Skeletal muscle cell (primary cell): ENCODE results near the gene FBN3.

Experiments
- DNase-seq: peaks from one replicate; pipeline ENCODE4 v3.0.0-alpha.2; 2010; ENCODE audit warnings: low read depth
- H3K4me3 ChIP-seq: 2 replicates; pipeline ENCODE4 v1.5.1; 2011; ENCODE audit warnings: low read depth, mild to moderate bottlenecking, control low read depth, low read length, moderate library complexity

FBN3 gene

DNA sequence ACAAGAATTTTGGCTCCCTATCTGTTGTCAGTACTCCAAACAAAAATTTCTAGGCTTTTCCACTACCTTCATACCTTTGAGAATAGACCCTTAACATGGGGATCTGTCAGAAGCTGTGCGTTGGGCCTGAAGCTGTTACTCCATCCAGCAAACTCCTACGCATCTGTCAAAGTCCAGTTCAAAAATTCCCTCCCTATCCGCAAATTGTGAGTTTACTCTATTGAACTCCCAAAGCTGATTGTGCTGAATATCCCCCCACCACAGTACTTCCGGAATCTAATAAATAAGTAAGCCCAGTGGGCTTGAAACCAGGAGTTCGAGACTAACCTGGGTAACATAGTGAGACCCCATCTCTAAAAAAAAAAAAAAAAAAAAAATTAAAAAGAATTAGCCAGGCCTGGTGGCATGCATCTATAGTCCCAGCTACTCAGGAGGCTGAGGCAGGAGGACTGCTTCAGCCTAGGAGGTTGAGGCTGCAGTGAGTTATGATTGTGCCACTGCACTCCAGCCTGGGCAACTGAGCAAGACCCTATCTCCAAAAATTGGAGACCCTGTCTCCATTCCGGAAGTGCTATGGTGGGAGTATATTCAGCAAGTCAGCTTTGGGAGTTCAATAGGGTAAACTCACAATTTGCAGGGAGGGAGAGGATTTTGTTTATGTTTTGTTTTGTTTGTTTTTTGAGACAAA, 930 bp upstream of the FBN3 start:
- no peak overlapping the region for H3K4me3 ChIP-seq
- DNase-seq = no peak

DNA sequence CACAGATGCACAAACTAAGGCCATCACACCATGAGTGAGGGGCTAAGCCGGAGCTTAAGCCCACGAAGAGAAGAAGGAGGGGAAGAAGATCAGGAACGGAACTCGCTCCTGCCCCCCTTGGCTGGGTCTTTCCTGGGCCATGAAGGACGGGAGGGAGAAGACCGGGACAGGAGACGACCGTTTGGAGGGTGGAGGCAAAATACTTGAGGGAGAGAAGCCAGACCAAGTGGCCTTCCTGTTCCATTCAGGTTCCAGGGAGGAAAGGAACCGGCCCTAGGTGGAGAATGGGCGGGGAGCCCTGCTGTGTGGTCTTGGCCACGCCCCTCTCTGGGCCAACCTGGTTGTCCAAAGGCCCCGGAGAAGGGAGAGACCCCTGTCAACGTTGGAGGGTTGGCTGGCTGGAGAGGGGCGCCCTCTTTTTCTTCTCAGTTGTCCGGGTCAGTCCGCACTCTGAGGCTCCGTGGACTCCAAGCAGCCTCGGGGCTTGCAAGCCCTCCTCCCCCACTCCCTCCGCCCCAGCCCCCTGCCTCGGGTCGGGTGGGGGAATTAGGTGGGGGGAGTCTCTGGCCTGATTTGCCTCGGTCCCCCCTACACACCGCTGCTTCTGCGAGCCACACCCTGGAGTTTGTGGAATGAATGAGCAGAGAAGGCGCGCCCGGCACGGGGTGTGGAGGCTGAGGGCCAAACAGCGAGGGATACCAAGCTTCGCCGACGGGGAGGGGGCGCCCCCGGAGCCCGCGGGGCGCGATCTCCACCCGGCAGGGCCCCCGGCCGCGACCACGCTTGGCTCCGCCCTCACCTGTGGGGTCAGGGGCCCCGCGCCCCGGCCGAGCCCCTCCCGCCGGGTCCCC, 757 bp downstream of the FBN3 start:
- H3K4me3 ChIP-seq = no peak overlapping the region
- no peak for DNase-seq

DNA sequence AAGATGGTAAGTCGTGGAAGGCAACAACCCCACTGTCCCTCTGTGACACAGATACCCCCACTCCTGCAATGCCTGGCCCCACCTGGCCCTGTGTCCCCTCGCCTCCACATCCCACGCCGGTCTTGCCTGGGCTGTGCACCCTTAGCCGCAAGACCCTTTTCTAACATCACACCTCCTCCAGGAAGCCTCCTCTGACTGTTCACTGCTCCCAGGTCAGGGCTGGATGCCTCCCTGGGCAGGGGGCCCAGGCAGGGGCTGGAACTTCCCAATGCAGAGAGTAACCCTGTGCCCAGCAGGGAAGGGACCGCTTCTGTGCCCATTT, 1.3 kb downstream of the FBN3 start:
- no peak overlapping the region for H3K4me3 ChIP-seq
- no peak for DNase-seq

DNA sequence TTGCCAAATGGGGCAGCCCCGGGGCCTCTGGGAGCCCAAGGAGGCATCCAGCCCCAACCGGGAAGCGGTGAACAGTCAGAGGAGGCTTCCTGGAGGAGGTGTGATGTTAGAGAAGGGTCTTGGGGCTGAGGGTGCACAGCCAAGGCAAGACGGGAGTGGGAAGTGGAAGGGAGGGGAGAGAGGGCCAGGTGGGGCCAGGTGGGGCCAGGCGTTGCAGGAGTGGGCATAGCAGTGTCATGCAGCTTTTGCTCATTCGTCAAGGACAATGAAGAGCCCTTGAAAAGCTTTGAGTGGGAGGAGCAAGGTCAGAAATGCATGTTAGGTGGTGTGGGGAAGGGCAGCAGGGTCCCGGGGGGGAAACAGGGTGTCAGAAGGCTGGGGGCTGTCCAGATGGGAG, 1.8 kb downstream of the FBN3 start:
- DNase-seq = no peak
- H3K4me3 ChIP-seq = no peak overlapping the region

DNA sequence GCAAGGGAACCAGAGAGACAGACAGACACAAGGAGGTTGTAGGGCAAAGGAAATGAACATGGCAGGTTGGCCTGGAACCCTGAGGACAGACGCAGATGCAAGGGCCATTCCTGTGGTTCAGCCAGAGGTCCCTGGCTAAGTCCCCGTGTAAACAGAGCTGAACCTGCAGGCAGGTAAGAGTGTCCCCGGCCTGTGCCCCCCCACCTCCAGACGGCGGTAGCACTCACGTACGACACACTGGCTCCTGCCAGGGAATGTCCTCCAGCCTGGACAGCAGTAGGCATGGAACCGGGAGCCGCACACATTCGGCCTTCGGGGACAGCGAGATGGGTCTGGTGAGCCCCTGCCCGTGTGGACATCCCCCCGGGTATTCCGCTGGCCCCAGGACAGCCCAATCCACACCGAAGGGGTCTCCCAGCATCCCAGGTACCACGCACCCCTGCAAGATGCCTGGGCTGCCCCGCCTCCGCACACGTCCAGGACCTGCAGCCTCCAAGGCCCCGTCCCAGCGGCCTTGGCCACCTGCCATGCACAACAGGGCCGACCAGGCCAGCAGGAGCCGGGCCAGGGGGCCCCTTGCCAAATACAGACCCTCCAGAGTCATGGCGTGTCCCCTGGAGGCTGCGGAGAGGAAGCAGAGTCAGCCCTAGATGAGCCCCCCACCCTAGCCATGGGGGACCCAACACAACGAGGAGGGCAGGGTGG, 2.4 kb downstream of the FBN3 start:
- H3K4me3 ChIP-seq = no peak overlapping the region
- no peak for DNase-seq

DNA sequence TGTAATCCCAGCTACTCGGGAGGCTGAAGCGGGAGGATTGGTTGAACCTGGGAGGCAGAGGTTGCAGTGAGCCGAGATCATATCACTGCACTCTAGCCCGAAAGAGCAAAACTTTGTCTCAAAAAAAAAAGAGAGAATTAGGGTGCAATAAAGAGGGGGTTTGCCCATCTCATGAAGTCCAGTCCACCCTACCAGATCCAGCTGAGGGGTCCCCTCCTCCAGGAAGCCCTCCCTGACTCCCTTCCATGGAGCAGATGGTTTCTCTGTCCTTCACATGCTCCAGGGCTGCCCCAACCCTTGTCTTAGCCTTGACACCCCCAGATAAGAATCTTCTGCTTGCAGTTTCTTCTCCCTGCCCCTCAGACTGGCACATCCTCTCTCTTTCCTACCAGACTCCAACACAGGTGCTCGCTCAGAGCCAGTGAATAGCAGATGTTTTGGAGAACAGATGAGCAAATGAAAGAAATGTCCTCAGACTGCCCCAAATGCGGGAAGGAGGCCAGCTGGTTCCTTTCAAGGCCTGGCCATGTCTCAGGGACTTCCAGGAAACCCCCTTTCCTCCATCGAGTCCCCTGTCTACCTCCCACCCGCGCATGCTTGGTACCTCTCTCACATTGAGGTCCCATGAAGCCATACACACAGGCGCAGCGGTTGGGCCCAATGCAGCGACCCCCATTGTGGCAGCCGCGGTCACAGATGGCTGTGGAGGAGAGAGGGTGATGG, 5.0 kb downstream of the FBN3 start:
- DNase-seq = no peak
- H3K4me3 ChIP-seq = no peak overlapping the region

DNA sequence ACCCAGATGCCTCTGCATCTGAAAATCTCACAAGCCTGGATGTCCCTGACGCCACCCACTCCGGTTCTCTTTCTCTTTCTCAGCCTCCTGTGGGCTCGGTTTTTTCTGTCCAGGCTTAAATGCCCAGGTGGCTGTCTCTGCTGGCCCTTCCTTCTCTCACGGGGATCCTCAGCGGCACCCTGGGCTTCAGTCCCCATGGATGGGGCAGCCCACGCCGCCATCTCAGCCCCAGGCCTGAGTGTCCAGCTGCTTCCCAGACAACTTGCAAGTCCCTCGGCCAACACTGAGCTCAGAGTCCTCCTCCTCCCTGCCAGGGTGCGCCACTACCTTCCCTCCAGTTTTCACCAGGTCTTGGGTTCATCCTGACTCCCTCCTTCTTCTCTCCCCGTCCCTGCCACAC, 6.4 kb downstream of the FBN3 start:
- no peak for DNase-seq
- H3K4me3 ChIP-seq = no peak overlapping the region

DNA sequence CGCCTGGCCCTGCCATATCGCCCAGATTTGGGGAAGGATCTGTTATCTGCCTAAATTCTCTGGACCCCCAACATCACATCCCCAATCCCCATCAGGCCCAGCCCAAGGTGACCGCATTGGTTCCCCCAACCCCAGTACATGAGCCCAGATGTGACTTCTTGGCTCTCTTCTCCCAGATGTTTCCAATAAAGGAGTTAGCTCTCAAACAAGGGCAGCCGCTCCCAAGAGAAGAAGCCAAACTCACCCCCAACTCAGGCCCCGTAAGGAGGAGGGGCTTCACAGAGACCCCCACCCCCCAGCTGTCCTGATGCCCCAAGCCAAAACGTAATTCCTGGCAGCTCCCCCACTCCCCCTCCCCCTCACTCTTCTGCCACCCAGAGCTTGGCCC, 6.9 kb downstream of the FBN3 start:
- no peak overlapping the region for H3K4me3 ChIP-seq
- DNase-seq = no peak

DNA sequence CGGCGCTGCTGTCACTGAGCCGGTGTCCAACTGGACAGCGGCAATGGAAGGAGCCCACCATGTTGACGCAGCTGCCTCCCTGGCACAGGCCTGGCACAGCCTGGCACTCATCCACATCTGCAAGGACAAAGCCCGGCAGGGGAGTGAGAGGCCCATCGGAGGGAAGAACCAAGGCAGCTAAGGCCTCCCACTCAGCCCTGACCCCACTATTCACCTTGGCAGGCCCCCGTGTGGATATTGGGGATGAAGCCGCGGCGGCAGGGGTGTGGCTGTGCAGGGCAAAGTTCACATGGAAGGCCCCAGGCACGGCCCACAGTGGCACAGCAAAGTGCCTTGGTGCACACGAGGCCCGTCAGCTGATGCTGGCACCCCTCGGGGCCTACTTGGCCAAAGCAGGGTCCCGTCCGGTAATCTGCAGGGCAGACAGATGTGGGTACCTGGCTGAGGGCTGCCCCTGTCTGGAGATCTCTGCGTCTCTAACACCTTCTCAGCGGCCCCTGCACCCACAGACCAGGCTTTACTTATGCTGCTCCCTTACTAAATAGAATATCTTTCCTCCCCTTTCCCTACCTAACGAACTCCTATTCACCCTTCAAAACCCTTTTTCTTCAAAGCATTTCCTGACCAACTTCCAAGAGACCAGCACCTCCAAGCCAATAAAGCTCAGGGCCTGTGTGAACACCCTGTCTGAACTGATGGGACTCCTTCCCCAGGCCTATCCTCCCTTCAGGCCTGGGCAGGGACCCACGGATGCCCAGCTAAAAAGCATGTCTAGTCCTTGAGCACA, 7.5 kb downstream of the FBN3 start:
- DNase-seq = no peak
- no peak overlapping the region for H3K4me3 ChIP-seq

DNA sequence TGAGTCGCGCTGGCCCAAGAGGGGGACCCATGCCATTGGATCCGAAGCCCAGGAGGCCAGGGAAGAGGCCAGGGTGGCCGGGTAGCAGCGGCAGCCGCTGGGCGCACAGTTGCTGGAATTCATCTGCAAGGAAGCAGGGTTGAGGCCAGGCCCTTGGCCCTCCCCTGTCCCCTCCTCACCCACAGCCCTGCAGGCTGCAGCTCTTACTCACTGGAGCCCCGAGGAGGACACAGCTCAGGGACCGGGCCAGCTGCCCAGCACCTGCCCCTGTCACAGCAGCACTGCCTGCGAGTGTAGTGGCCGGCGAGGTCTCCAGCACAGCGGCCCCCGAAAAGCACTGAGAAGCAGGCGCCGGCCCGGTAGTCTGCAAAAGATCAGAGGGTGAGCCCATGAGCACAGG, 11.2 kb downstream of the FBN3 start:
- no peak for DNase-seq
- H3K4me3 ChIP-seq = no peak overlapping the region

DNA sequence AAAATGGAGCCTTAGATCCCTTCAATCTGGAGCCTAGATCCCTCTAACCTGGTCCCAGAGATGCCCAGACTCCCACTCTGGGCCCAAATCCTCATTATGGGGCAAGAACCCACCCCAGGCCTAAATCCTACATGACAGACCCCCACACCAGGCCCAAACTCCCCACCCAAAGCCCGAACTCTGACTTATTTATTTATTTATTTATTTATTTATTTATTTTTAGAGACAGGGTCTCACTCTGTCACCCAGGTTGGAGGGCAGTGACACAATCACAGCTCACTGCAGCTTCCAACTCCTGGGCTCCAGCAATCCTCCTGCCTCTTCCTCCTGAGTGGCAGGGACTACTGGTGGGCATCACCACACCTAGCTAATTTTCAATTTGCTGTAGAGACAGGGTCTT, 12.0 kb downstream of the FBN3 start:
- H3K4me3 ChIP-seq = no peak overlapping the region
- no peak for DNase-seq

DNA sequence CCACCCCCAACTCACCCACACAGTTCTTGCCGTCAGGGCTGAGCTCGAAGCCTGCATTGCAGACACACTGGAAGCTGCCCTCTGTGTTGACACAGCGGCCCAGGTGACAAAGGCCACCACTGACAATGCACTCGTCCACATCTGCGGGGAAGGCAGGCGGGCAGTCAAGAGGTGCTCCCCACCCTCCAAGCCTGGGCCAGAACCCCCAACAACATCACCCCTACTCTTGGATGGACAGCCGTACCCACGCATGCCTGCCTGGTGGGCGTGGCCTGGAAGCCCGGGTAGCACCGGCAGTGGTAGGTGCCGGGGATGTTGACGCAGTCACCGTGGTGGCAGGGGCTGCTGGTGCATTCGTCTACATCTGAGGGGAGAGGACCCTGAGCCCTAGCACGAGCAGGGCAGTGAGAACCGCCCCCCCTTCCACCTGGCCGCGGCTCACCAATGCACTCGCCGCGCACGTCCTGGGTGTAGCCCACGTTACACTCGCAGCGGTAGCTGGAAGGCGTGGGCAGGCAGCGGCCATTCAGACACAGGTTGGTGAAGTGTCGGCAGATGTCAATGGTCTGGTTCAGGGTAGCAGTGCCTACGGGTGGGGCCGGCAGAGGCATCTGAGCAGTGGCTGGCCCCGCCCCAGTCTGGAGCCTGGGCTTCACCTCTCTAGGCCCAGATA, 13.3 kb downstream of the FBN3 start:
- no peak for DNase-seq
- H3K4me3 ChIP-seq = no peak overlapping the region

DNA sequence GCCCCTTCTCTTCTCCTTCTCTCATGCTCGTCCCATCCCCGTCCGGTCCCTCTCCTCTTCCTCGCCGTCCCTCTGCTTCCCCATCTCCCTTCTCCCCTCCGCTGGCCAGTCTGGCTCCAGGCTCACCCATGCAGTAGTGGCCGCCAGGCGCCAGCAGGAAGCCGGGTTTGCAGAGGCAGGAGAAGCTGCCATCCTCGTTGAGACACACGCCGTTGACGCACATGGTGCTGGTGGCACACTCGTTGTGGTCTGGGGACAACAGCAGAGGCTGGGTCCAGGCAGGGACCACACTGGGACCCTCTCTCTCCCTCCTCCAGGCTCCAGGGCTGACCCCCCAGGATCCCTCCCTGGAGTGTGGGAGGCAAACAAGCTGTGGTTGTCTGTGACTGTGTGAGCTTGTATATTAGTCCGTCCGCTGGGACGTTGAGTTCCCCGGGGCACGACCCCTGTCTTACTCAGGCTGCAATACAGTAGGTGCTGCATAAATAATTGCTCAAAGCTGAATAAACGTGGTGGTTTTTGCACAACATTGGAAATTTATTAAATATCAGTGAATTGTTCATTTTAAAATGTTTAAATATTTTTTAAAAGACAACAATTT, 16.4 kb downstream of the FBN3 start:
- H3K4me3 ChIP-seq = no peak overlapping the region
- DNase-seq = no peak

DNA sequence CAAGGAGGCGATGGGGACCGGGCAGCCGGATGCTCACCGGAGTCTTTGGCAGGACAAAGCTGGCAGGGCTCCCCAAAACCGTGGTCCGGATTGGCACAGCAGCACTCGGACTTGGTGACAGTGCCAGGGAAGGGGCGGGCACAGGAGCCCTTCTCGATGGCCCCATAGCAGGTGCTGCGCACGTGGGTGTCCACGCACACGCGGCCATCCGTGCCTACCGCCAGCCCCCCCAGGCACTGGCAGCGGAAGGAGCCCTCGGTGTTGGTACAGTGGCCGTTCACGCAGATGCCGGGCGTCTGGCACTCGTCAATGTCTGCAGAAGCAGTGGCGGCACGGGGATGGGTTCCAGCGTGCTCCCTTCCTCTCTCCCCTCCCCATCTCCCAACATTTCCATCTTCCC, 17.9 kb downstream of the FBN3 start:
- no peak overlapping the region for H3K4me3 ChIP-seq
- no peak for DNase-seq

DNA sequence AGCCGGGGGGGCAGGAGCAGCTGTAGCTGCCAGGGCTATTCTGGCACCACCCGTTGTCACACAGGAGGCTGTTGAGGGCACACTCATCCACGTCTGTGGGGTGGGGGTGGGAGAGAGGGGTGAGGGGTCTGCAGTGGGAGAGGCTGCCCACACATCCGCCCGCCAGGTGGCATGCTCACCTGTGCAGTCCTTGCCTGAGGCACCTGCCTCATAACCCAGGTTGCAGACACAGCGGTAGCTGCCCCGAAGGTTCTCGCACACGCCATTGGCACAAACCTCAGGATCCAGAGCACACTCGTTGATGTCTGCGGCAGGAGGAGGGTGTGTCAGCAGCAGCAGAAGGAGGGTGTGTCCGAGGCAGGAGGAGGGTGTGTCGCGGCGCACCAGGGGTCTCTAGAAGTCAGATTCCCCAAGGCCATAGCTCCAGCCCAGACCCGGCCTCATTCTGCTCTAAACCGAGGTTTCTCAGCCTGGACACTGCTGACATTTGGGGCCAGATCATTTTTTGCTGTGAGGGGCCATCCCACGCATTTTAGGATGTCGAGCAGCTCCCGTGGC, 20.3 kb downstream of the FBN3 start:
- DNase-seq = no peak
- H3K4me3 ChIP-seq = no peak overlapping the region

DNA sequence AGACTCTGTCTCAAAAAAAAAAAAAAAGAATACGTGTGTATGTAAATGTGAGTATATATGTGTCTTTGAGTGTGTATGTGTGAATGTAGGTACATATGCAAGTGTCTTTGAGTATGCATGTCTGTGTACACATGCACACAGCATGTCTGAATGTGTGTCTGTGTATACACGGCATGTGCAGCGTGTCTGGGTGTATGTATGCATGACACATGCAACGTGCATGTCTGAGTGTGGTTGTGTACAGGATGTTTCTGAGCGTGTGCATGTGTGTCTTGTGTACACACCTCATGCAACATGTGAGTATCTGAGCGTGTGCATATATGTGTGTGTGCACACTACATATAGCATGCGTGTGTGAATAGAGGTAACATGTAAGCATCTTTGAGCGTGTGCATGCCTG, 20.8 kb downstream of the FBN3 start:
- H3K4me3 ChIP-seq = no peak overlapping the region
- DNase-seq = no peak

DNA sequence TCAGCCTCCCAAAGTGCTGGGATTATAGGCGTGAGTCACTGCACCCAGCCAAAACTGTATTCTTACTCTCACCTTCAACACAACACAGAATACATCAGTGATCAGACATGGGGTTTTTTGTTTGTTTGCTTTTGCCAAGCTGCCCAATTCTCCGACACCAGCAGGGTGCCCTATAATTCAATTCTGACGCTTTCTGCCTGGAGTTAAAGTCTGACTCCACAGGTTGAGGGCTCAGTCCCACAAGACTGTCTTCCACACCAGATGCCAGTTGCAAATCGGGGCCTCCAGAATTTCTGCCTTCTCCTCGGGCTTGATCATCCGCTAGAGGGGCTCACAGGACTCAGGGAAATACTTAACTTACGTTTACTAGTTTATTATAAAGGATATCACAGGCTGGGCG, 22.1 kb downstream of the FBN3 start:
- no peak overlapping the region for H3K4me3 ChIP-seq
- no peak for DNase-seq

DNA sequence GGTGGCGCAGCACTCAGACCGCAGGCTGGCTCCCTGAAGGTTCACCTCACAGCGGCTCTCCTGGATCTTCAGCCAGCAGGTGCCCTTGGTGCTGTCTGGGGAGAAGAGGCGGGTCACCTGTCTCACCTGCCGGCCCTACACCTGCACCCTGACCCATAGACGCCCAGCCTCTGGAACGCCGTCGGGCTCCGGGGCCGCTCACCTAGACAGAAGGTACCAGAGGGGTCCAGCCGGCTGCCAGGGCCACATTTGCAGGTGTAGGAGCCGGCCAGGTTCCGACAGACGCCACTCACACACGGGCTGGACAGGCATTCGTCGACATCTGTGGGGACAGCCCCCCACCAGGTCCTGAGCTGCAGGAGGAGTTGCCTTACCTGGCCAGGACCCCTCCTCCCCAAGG, 22.9 kb downstream of the FBN3 start:
- H3K4me3 ChIP-seq = no peak overlapping the region
- no peak for DNase-seq
